Muscle layer of colon (tissue), 2 donors: ENCODE results near the gene NOSIP.

Source experiments
- H3K27ac ChIP-seq: one replicate; pipeline ENCODE4 v1.7.0; 2013; ENCODE audit warnings: low read depth, mild to moderate bottlenecking, low read length, moderate library complexity
- H3K27me3 ChIP-seq, 2 donors: one replicate each; pipeline ENCODE4 v1.7.0; 2013; ENCODE audit warnings: low read length in 2 of 2, mild to moderate bottlenecking in 2 of 2; ENCODE audit not compliant: insufficient read depth in 2 of 2, control insufficient read depth in 1 of 2
- H3K36me3 ChIP-seq: one replicate; pipeline ENCODE4 v1.7.0; 2013; ENCODE audit warnings: mild to moderate bottlenecking, low read length; ENCODE audit not compliant: insufficient read depth
- H3K4me1 ChIP-seq: one replicate; pipeline ENCODE4 v1.7.0; 2013; ENCODE audit warnings: mild to moderate bottlenecking, low read length; ENCODE audit not compliant: insufficient read depth
- H3K4me3 ChIP-seq, 2 donors: one replicate each; pipeline ENCODE4 v1.7.0; 2013; ENCODE audit warnings: low read length in 2 of 2, low read depth in 1 of 2, mild to moderate bottlenecking in 1 of 2, moderate library complexity in 1 of 2
- H3K9ac ChIP-seq: one replicate; pipeline ENCODE4 v1.7.0; 2013; ENCODE audit warnings: low read length
- H3K9me3 ChIP-seq: one replicate; pipeline ENCODE4 v1.7.0; 2013; ENCODE audit warnings: mild to moderate bottlenecking, low read length
- donor health status: abdominal sarcoma.
- donor health status: Adenocarcinoma of cecum.

Gene NOSIP

DNA sequence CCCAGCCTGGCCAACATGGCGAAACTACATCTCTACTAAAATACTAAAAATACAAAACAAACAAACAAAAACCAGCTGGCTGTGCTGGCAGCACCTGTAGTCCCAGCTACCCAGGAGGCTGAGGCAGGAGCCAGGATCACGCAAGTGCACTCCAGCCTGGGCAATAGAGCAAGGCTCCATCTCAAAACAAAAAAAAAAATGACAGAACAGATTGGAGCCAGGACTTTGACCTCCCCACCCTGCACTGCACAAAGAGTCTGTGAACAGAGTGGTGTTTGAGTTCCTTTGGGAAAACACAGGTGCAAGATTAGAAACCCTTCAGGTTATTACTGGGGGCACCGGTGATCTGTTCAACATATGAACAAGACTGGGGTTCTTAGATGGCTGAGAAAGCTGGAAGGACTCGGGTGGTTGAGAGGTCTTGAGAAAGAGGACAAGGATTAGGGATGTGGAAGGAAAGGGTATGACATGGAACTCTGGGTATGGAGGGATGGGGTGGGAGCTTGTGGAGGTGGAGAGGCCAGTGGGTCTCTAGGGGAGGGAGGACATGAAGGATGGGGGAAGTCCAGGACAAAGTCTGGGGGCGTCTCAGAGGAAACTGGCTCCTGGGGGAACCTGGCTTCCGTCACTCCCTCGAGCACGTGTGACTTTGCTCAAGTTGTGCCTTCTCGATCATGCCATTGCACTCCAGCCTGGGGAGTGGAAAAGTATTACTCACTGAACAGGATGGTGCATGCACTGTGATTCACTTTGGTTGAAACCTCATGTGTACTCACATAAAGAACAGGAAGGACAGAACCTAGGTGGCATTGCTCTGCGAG is 26.7 kb downstream of the NOSIP start:
- Histone ChIP-seq H3K27me3 (no peaks in the 10 kb centered on the region), H3K36me3 (peaks cover 13% of the 10 kb centered on the region), H3K4me3 (no peak overlapping the region), H3K9me3 (no peaks in the 10 kb centered on the region), H3K9ac (no peak overlapping the region), H3K27ac (no peak overlapping the region), H3K4me1 (peaks cover 3% of the 10 kb centered on the region)

DNA sequence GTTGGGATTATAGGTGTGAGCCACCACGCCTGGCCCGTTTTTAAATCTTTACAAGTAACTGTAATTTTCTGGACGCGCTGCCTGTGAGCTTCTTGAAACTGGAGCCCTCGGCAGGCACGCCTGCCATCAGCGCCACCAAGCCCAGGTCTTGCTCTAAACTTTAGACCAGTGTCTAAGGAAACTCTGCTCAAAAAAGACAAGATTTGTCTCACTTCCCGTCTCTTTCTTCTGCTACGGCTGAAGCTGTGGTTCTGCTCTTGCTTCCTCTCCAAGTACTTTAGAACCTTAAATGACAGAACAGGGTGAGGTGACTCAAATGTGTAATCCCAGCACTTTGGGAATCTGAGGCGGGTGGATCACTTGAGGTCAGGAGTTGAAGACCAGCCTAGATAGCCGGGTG is 27.6 kb downstream of the NOSIP start:
- Histone ChIP-seq H3K36me3 (peaks cover 8% of the 10 kb centered on the region), H3K4me1 (peaks cover 3% of the 10 kb centered on the region), H3K4me3 (no peak overlapping the region), H3K9me3 (no peaks in the 10 kb centered on the region), H3K27me3 (no peaks in the 10 kb centered on the region), H3K27ac (no peak overlapping the region), H3K9ac (no peak overlapping the region)

DNA sequence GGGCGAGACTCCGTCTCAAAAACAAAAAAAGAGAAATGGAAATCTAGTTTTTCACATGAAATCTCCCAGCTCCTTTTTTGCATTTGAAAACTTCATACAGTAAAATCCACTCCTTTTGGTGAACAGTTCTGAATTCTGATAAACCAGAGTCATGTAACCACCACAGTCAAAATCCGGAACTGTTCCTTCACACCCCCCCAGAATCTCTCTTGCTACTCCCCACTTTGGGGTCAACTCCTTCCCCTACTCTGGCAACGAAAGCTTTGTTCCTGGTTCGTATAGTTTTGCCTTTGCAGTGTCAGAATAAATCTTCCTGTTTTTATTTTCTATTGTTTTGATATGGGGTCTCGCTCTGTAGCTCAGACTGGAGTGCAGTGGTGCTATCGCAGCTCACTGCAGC is 28.8 kb downstream of the NOSIP start:
- Histone ChIP-seq H3K27ac (no peak overlapping the region), H3K9me3 (no peaks in the 10 kb centered on the region), H3K36me3 (no peaks in the 10 kb centered on the region), H3K4me1 (peaks cover 6% of the 10 kb centered on the region), H3K9ac (no peak overlapping the region), H3K4me3 (no peak overlapping the region), H3K27me3 (no peaks in the 10 kb centered on the region)

DNA sequence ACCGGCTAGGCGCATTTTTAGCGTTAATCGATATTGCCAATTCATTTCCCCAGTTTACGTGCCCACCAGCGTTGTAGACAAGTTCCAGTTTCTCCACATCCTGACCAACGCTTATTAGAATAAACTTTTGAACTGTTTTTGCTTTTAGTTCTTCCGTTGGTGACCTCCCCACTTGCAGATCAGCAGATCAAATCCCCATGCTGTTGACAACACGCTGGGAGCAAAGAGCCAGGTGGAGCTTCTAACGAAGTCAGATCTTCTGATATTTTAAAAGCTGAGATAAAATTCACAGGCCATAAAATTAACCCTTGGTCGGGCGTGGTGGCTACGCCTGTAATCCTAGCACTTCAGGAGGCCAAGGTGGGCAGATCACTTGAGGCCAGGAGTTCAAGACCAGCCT is 31.3 kb downstream of the NOSIP start:
- no peaks in the 10 kb centered on the region for H3K9me3 ChIP-seq
- H3K36me3 ChIP-seq: no peaks in the 10 kb centered on the region
- no peak overlapping the region for H3K4me3 ChIP-seq
- no peak overlapping the region for H3K27ac ChIP-seq
- no peak overlapping the region for H3K9ac ChIP-seq
- no peaks in the 10 kb centered on the region for H3K27me3 ChIP-seq
- peaks cover 4% of the 10 kb centered on the region for H3K4me1 ChIP-seq

DNA sequence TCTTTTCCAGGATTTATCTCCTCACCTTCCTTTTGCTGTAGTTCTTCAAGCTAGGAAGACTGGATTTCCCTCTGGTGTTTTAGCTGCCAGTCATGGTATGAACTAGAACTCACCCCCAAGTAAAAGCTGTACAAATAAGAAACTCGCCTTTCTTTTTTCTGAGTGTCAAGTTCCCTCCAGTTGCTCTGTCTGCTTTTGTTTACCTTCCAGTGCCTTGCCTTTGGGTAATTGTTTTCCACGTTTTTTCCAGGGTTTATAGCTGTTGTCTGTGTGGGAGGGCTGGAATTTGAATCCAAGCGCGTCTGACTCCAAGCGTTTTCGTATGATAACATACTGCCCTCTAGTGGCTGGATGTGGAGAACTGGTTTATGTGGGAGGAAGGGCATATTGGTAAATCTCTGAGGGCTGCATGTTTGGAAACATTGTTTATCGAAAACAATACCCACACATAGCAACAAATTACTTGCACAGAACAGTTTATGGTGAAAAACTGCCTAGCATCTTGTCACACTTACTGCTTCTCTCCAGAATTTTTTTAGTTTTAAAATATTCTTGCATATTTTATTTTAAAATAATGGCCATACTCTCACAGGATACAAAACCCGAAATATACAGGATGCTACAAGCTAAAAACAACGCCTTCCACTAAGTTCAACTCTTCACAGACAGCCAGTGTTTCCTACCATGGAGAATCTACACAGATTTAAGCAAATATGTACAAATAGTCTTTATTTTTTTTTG is 33.4 kb downstream of the NOSIP start:
- Histone ChIP-seq H3K27me3 (no peaks in the 10 kb centered on the region), H3K4me1 (peaks cover 4% of the 10 kb centered on the region), H3K27ac (no peak overlapping the region), H3K4me3 (no peak overlapping the region), H3K9me3 (no peaks in the 10 kb centered on the region), H3K36me3 (peaks cover 5% of the 10 kb centered on the region), H3K9ac (no peak overlapping the region)

DNA sequence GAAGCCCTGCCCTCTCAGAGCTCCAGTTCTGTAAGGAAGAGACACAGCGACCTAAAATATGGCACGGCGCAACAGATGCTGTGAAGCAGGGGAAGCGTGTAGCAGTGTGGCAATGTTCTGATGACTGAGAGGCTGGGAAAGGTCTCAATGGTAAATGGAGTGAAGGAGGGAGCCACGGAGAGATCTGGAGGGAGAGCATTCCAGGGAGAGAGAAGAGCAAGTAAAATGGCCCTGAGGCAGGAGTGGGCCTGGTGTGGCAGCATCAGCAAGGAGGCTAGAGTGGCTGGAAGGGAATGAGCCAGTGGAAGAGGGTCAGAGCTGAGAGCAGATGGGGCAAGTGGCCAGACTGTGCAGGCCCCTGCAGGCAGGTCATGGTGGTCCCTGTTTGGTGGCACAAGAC is 36.2 kb downstream of the NOSIP start:
- Histone ChIP-seq H3K36me3 (peaks cover 7% of the 10 kb centered on the region), H3K9me3 (no peaks in the 10 kb centered on the region), H3K4me3 (no peak overlapping the region), H3K9ac (no peak overlapping the region), H3K4me1 (peaks cover 4% of the 10 kb centered on the region), H3K27me3 (no peaks in the 10 kb centered on the region), H3K27ac (no peak overlapping the region)

DNA sequence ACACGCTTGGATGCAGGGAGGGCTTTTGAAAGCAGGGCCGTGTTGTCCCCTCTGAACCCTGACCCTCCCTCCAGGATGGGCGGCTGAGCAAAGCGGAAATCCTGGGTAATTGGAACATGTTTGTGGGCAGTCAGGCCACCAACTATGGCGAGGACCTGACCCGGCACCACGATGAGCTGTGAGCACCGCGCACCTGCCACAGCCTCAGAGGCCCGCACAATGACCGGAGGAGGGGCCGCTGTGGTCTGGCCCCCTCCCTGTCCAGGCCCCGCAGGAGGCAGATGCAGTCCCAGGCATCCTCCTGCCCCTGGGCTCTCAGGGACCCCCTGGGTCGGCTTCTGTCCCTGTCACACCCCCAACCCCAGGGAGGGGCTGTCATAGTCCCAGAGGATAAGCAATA is 37.3 kb downstream of the NOSIP start:
- Histone ChIP-seq H3K9me3 (no peaks in the 10 kb centered on the region), H3K27ac (no peak overlapping the region), H3K27me3 (no peaks in the 10 kb centered on the region), H3K9ac (no peak overlapping the region), H3K4me3 (no peak overlapping the region), H3K4me1 (peaks cover 4% of the 10 kb centered on the region), H3K36me3 (peaks cover 15% of the 10 kb centered on the region)

DNA sequence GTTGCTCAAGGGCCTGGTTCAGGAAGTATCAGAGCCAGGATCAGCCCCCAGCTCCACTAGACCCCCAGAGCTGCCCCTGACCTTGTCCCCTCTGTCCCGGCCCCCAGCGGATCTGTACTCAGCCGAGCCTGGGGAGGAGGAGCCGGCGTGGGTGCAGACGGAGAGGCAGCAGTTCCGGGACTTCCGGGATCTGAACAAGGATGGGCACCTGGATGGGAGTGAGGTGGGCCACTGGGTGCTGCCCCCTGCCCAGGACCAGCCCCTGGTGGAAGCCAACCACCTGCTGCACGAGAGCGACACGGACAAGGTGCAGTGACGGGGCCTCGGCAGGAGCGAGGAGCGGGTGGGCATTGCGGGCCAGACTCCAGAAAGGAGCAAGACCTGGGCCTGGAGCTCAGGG is 37.9 kb downstream of the NOSIP start:
- peaks cover 4% of the 10 kb centered on the region for H3K4me1 ChIP-seq
- no peaks in the 10 kb centered on the region for H3K9me3 ChIP-seq
- no peaks in the 10 kb centered on the region for H3K27me3 ChIP-seq
- H3K4me3 ChIP-seq: no peak overlapping the region
- no peak overlapping the region for H3K9ac ChIP-seq
- peaks cover 15% of the 10 kb centered on the region for H3K36me3 ChIP-seq
- H3K27ac ChIP-seq: no peak overlapping the region

DNA sequence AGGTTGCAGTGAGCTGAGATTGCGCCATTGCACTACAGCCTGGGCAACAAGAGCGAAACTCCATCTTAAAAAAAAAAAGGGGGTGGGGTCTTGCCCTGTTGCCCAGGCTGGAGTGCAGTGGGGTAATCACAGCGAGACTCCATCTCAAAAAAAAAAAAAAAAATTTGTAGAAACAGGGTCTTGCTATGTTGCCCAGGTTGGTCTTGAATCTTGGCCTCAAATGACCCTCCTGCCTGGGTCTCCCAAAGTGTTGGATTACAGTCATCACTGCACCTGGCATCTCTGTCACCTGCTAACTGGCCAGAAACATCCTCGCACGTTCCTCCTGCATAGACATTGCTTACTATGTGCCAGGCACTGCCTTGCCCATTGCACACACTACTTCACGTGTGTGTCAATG is 38.4 kb downstream of the NOSIP start:
- Histone ChIP-seq H3K4me1 (peaks cover 3% of the 10 kb centered on the region), H3K36me3 (peaks cover 15% of the 10 kb centered on the region), H3K9me3 (no peaks in the 10 kb centered on the region), H3K9ac (no peak overlapping the region), H3K4me3 (no peak overlapping the region), H3K27me3 (no peaks in the 10 kb centered on the region), H3K27ac (no peak overlapping the region)

DNA sequence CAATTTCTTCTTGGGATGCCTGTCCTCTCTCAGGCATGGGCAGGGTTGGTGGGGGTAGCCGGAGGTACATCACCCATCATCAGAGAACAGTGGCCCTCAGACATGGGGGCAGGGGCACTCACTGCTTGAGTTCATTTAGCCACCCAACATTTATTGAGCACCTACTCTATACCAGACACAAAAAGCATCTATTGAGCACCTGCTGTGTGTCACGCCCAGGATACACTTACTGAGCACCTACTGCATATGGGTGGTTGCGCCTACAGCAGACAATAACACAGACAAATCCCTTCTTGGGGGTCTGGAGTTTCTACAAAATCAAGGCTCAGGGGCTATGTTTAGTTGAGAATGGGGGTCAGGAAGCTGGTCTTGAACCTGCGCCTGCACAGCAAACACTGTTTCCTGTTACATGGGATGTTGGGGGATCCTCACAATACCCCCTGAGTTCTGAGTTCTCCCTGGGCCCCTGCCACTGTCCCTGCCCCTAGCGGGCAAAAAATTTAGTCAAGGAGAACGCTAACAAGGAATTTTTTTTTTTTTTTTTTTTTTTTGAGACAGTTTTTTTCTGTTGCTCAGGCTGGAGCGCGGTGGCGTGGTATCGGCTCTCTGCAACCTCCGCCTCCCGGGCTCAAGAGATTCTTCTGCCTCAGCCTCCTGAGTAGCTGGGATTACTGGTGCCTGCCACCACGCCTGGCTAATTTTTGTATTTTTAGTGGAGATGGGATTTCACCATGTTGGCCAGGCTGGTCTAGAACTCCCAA is 41.0 kb downstream of the NOSIP start:
- H3K4me1 ChIP-seq: no peaks in the 10 kb centered on the region
- H3K4me3 ChIP-seq: no peak overlapping the region
- no peaks in the 10 kb centered on the region for H3K27me3 ChIP-seq
- peaks cover 15% of the 10 kb centered on the region for H3K36me3 ChIP-seq
- H3K27ac ChIP-seq: no peak overlapping the region
- H3K9me3 ChIP-seq: no peaks in the 10 kb centered on the region
- H3K9ac ChIP-seq: no peak overlapping the region

DNA sequence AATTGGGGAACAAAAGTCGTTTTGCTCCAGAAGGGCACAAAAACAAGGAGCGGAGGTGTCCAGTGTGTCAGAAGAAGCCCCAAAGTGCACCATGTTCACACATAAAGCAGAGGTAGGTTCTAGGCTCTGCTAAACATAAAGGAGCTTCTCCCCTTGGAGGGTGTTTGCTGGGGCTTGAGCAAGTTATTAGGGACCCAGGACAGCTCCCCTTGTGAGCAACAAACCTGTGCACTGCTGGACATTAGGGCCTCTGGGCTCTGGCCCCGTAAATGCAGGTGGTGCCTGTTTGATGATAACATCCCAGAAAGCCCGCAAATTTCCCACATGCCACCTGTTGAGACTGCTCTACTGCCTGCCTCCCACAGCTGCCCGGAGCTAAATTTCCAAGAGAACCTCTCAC is 41.7 kb downstream of the NOSIP start:
- Histone ChIP-seq H3K4me1 (no peaks in the 10 kb centered on the region), H3K27ac (no peak overlapping the region), H3K9ac (no peak overlapping the region), H3K9me3 (no peaks in the 10 kb centered on the region), H3K36me3 (peaks cover 15% of the 10 kb centered on the region), H3K4me3 (no peak overlapping the region), H3K27me3 (no peaks in the 10 kb centered on the region)
